Glomerular visceral epithelial cell (primary cell): Measurements from ENCODE around the gene GIGYF2.
A peak's percentile ranks its signal among the peaks of the same experiment; 100 is the strongest.
"Not testable (repeated sequence)": the region's sequence is repeated elsewhere in the genome, so short reads cannot be mapped to it uniquely, and the experiment has no call there.

Source experiments
- DNase-seq: peaks from one replicate; pipeline ENCODE4 v3.0.0-alpha.2; 2016; ENCODE audit errors: extremely low spot score

Gene GIGYF2

GRCh38 chr2:232892843-232893242 is 195.7 kb downstream of the GIGYF2 start:
- no peak for DNase-seq

DNA sequence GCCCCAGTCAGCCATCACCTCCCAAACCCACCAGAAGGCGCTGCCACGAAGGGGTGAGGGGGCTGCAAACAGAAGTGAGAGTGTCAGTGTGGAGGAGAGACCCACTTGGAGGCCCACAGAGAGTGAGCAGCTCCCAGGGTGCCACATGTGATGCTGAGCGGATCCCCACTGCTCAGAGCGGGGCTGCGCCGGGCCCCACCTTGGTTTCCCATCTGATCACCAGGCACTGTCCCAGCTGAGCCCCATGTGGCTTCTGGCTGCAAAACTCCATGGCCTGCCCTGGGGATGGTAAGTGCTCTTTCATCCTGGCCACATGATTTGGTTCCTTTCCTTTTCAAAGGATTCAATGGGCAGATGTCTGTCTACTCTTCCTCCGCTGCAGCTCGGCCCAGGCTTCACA is 196.7 kb downstream of the GIGYF2 start:
- no peak for DNase-seq

DNA sequence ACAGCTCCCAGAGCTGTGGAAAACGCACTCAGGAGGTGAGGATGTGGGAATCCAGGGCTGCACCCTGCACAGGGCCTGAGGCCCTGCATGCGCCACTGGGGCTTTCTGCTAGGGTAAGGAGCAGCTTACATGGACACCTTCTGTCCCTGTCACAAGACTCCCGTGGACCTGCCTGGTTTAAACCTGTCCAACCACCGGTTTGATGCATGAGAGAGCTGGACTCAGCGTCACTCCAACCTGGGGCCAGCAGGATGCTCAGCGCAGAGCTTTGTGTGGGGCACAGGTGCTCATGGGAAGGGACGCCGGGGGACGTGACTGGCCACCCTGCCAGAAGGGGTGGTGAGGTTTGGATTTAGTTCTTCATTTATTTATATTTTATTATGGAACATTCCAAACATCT is 197.1 kb downstream of the GIGYF2 start:
- DNase-seq = no peak

- DNase-seq = no peak
Observed at GRCh38 chr2:232894746-232895145, 197.6 kb downstream of the GIGYF2 start.

DNA sequence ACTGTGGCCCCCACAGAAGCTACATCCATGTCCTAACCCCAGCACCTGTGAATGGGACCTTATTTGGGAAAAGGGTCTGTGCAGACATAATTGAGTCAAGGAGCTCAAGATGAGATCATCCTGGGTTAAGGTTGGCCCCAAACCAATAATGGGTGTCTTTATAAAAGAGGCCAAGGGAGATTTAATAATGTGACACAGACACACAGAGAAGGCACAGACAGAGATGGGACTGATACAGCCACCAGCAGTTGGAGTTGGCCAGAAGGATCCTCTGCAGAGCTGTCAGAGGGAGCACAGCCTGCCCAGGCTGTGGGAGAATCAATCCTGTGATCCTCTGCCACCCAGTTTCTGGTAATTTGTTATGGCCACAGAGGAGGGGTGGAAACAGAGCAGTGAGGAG is 199.0 kb downstream of the GIGYF2 start:
- DNase-seq = no peak

DNA sequence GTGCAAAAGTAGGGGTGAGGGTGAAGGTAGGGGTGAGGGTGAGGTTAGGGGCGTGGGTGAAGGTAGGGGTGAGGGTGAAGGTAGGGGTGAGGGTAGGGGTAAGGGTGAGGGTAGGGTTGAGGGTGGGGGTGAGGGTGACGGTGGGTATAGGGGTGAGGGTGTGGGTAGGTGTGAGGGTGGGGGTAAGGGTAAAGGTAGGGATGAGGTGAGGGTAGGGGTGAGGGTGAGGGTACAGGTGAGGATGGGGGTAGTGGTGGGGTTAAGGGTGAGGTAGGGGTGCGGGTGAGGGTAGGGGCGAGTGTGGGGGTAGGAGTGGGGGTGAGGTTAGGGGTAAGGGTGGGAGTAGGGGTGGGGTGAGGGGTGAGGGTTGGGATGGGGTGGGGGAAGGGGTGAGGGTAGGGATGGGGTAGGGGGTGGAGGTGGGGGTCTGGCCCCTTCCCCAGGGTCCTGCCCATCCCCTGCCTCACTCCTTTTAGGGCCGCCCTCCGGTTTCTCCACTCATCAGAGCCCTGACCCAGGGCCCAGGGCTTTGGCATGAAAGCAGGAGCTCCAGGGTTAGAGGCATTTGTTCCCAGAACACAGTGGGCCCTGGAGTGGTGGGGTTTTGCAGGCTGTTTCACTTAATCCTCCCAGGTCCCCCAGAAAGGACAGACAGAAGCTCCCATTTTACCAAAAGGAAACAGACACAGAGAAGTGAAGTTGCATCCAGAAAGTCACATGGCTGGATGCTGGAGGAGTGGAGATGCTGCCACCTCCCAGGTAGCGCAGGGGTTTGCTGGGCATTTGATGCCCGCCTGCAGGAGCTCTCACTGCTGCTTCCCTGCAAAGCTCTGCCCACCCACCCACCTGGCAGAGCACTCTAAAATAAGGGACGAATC is 199.8 kb downstream of the GIGYF2 start:
- no peak for DNase-seq

DNA sequence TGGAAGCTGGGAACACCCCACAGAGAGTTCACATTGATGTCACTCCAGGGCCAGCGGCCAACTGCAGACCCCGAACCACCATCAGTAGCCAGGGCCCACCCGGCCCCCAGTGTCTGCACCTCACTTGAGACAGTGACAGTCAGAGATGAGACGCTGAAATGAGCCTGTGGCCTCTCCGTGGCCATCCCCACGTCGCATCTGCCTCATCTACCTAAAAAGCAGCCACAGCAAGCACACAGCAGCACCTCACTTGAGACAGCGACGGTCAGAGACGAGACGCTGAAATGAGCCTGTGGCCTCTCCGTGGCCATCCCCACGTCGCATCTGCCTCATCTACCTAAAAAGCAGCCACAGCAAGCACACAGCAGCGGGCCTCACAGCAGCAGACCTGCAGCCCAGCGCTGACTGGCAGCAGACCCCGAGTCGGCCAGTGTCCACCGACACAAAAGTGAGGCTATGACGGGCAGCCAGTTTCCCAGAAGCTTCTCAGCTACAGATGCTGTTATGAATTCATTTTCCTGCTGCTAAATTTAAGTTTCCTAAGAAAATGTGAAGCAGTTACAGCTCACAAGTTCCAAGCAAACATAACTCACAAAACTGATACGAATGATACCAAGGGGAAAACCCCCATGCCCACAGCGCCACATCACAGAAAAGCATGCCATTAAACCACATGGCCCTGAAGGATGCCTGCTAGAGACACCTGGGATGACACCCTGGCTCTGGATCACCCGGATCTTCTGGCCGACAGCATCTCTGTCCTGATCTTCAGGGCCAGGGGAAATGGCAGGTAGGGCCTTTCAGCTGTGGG is 200.7 kb downstream of the GIGYF2 start:
- no peak for DNase-seq

DNA sequence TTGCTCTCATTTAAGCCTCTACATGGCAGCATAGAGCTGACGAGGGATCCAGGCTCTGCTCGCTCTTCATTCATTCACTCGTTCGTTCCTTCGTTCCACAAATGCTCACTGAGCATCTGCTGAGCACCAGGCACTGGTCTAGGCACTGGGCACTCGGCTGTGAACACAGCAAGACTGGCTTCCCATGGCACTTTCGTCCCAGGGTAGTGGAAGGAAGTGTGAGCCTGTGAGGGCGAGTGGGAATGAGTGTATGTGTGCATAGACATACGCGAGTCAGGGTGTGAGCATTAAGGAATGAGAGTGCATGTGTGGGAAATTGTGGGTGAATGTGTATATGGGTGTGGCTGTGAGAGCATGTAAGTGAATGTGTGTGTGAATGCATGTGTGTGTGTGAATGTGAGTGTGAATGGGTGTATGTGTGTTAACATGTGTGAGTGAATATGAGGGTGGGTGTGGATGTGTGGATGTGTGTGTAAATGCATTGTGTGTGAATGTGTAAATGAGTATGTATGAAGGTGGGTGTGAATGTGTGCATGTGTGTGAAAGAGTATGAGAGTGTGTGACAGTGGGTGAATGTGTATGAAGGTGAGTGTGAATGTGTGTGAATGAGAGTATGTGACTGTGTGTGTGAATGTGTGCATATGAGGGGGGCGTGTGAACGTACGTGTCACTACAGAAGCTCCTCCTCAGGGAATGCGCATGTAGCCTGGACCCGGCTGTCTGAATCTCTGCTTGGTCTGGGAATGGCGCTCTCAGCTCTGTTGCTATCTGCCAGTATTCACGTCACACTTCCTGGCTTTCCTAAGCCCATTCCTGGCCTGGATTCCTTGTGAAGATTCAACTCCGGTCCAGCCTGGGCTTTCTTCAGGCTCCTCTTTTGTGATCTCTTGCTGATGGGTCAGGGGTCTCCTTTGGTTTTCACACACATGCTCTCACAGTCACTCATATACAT is 201.7 kb downstream of the GIGYF2 start:
- no peak for DNase-seq

GRCh38 chr2:232900811-232901735 is 203.9 kb downstream of the GIGYF2 start:
- no peak for DNase-seq

DNA sequence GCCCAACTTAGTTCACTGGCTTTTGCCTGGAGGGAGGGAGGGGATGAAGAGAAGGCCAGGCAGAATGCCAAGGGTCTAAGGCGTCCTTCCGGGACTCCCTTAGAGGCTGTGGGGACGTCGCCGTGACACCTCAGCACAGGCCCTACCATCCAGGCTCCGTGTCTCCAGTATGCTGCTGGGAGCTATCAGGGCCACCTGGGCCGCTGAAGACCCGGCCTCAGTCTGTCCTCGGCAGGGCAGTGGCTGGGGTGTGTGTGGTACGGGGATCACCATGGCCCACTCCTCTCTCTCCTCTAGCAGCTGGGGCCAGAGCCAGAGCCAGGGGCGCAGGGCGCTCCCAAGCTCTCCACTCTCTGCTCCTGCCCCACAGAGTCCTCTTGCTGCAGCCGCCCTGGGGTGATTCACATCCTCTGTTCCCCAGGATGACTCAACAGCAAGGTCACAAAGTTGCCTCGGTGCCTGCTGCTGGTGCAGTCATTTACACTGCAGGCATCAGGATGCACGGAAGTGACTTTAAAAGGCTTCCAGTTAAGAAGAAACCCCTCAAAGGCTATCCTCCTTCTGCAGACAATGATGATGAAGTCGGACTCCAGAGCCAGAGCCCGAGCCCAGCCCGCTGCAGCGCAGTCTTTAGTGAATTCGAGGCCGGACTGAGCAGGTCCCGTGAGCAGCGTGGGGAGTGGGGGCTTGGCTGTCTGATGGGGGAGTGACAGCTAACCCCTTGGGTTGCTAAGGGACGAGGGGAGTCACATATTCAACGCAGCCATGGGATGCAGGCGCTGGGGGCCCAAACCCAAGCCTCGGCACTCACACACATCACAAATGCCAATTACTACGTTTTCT is 204.8 kb downstream of the GIGYF2 start:
- DNase-seq = peak; percentile 87

DNA sequence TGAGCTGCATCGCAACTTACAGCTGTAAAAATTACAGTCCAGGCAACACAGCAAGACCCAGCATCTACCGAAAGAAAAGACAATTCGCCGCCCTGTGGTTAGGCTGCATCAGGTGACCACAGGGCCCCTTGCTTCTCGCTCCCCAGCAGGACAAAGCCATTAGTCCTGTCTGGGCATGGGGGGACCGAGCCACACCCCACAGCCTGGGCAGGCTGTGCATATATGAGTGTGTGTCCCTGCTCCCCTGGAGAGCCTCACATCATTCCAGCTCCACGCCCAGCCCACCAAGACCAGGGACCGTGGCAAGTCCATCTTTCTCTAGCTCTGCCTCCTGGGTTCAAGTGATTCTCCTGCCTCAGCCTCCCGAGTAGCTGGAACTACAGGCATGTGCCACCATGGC is 206.9 kb downstream of the GIGYF2 start:
- no peak for DNase-seq

GRCh38 chr2:232906867-232907717 is 210.0 kb downstream of the GIGYF2 start:
- not testable (repeated sequence) for DNase-seq

DNA sequence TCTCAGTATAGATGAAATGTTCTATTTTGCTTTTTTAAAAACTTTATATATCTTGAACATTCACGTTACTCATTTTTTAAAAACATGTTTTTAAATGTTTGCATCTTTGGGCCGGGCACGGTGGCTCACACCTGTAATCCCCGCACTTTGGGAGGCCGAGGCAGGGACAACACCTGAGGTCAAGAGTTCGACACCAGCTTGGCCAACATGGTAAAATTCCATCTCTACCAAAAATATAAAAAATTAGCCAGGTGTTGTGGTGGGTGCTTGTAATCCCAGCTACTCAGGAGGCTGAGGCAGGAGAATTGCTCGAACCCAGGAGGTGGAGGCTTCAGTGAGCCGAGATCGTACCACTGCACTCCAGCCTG is 210.6 kb downstream of the GIGYF2 start:
- not testable (repeated sequence) for DNase-seq

DNA sequence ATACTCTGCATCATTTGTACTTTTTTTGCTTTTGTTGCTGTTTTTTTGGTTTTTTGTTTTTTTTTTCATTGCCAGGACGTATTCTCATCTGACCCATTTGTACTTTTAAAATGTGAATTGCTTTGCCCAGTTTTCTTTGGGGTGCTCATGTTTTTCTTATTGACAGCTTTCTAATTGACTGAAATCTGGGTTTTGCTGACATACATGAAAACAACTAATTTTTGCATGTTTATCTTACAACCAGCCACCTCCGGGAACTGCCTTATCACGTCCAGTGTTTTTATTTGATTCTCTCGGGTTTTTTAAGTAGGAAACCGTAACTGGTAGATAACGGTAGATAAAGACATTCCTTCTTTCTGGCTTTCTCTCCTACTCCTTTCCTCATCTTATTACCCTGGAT is 211.6 kb downstream of the GIGYF2 start:
- DNase-seq = no peak
